IMR-90 (cell line): ENCODE results near the gene NUB1. TPM values are rescaled to one million over a fixed set of nuclear protein-coding genes. Genes with fewer than 3 reads are reported as not detected.

Source experiments
- ATAC-seq: fragments of 200-7000 bp; cut with Tn5 transposase; 2 replicates; pipeline ENCODE4 v1.9.1; 2020; ENCODE audit warnings: low read depth, mild to moderate bottlenecking, moderate library complexity
- BruUV-seq: library from RNA; stranded (reverse); fragments of 400-500 nt; replicated peaks from 2 replicates; lab custom pipeline; 2021; lab: Mats Ljungman, UMichigan
- CTCF ChIA-PET: fragments of 300-600 bp; formaldehyde crosslinking; extraction: SDS; loops from one replicate; lab custom pipeline; 2021; ENCODE audit warnings: antibody characterized with exemption; lab: Yijun Ruan, JAX
- POLR2A ChIA-PET: fragments of 300-600 bp; sonication (Branson Sonifier 250); formaldehyde crosslinking; loops from one replicate; lab custom pipeline; 2022; ENCODE audit warnings: antibody characterized with exemption; ENCODE audit not compliant: unreplicated experiment; lab: Charles Lee
- DNase-seq: peaks from one replicate; pipeline ENCODE4 v3.0.0; 2013
- H2AFZ ChIP-seq: replicated peaks from 2 replicates; pipeline ENCODE3; 2013; ENCODE audit warnings: low read length, mild to moderate bottlenecking; ENCODE audit not compliant: poor library complexity
- H2AK5ac ChIP-seq: 2 replicates; pipeline ENCODE4 v1.6.1; 2013; ENCODE audit warnings: low read depth, low read length, inconsistent platforms
- H2AK9ac ChIP-seq: replicated peaks from 2 replicates; pipeline ENCODE3; 2013; ENCODE audit warnings: mild to moderate bottlenecking, low read depth, low read length, moderate library complexity; ENCODE audit not compliant: poor library complexity
- H2BK120ac ChIP-seq: 2 replicates; pipeline ENCODE4 v1.6.1; 2013; ENCODE audit warnings: low read depth, low read length, inconsistent platforms
- H2BK15ac ChIP-seq: 3 replicates; pipeline ENCODE4 v1.6.1; 2013; ENCODE audit warnings: low read depth, low read length, inconsistent platforms
- H2BK20ac ChIP-seq: 2 replicates; pipeline ENCODE4 v1.6.1; 2013; ENCODE audit warnings: low read depth, mild to moderate bottlenecking, inconsistent platforms, low read length, moderate library complexity
- H2BK5ac ChIP-seq: 2 replicates; pipeline ENCODE4 v1.6.1; 2013; ENCODE audit warnings: mild to moderate bottlenecking, low read depth, low read length, inconsistent platforms; ENCODE audit not compliant: poor library complexity, severe bottlenecking
- H3K14ac ChIP-seq: replicated peaks from 2 replicates; pipeline ENCODE4 v1.6.1; 2013; ENCODE audit warnings: low read depth, low read length, inconsistent platforms
- H3K18ac ChIP-seq: 2 replicates; pipeline ENCODE4 v1.6.1; 2013; ENCODE audit warnings: low read depth, low read length, control low read depth
- H3K23ac ChIP-seq: 2 replicates; pipeline ENCODE4 v1.6.1; 2013; ENCODE audit warnings: low read depth, low read length, inconsistent platforms
- H3K27ac ChIP-seq: 2 replicates; pipeline ENCODE4 v1.5.1; 2013; ENCODE audit warnings: mild to moderate bottlenecking, control low read depth, low read length; ENCODE audit not compliant: insufficient read depth
- H3K27me3 ChIP-seq: 2 replicates; pipeline ENCODE4 v1.6.1; 2013; ENCODE audit warnings: low read length; ENCODE audit not compliant: control insufficient read depth, insufficient read depth
- H3K36me3 ChIP-seq: 2 replicates; pipeline ENCODE4 v1.6.1; 2013; ENCODE audit warnings: low read length, mixed read lengths; ENCODE audit not compliant: control insufficient read depth, insufficient read depth
- H3K4ac ChIP-seq: 2 replicates; pipeline ENCODE4 v1.6.1; 2013; ENCODE audit warnings: low read depth, low read length, inconsistent platforms
- H3K4me1 ChIP-seq: 2 replicates; pipeline ENCODE4 v1.6.1; 2013; ENCODE audit warnings: low read length, mixed read lengths; ENCODE audit not compliant: control insufficient read depth, insufficient read depth
- H3K4me2 ChIP-seq: 2 replicates; pipeline ENCODE4 v1.6.1; 2013; ENCODE audit warnings: low read depth, mild to moderate bottlenecking, control low read depth, low read length, moderate library complexity
- H3K4me3 ChIP-seq: 2 replicates; pipeline ENCODE4 v1.5.1; 2013; ENCODE audit warnings: low read depth, mild to moderate bottlenecking, control low read depth, low read length, moderate library complexity; ENCODE audit not compliant: insufficient read depth
- H3K56ac ChIP-seq: 2 replicates; pipeline ENCODE4 v1.6.1; 2013; ENCODE audit warnings: low read length, inconsistent platforms; ENCODE audit not compliant: insufficient read depth; ENCODE audit errors: extremely low read depth
- H3K79me1 ChIP-seq, 2 experiments: 2 replicates each; pipeline ENCODE4 v1.6.1; 2013; ENCODE audit warnings: low read length in 2 of 2, inconsistent platforms in 1 of 2, low read depth in 1 of 2
- H3K9ac ChIP-seq: 2 replicates; pipeline ENCODE4 v1.6.1; 2013; ENCODE audit warnings: low read depth, low read length, control low read depth
- H3K9me1 ChIP-seq: 2 replicates; pipeline ENCODE4 v1.6.1; 2013; ENCODE audit warnings: low read length, inconsistent platforms; ENCODE audit not compliant: insufficient read depth
- H3K9me3 ChIP-seq: 2 replicates; pipeline ENCODE4 v1.6.1; 2013; ENCODE audit warnings: low read length; ENCODE audit not compliant: control insufficient read depth, insufficient read depth
- H4K20me1 ChIP-seq: 2 replicates; pipeline ENCODE4 v1.6.1; 2013; ENCODE audit warnings: low read length, inconsistent platforms; ENCODE audit not compliant: insufficient read depth
- H4K5ac ChIP-seq: 2 replicates; pipeline ENCODE4 v1.6.1; 2013; ENCODE audit warnings: mild to moderate bottlenecking, low read depth, low read length, control low read depth
- H4K8ac ChIP-seq, 2 experiments: 2 replicates each; pipeline ENCODE4 v1.6.1; 2013; ENCODE audit warnings: low read depth in 2 of 2, low read length in 2 of 2, control low read depth in 1 of 2, inconsistent platforms in 1 of 2
- H4K91ac ChIP-seq: 2 replicates; pipeline ENCODE4 v1.6.1; 2013; ENCODE audit warnings: low read depth, low read length, inconsistent platforms; ENCODE audit not compliant: insufficient read depth
- BHLHE40 ChIP-seq: fragments of 150-350 bp; IDR thresholded peaks from 2 replicates; pipeline ENCODE4 v1.6.1; 2016; ENCODE audit warnings: mild to moderate bottlenecking, low read depth, low read length
- CEBPB ChIP-seq: IDR thresholded peaks from 2 replicates; pipeline ENCODE4 v1.6.1; 2012; ENCODE audit warnings: low read depth, low read length, improper control_type of control experiment
- NFE2L2 ChIP-seq: fragments of 150-350 bp; IDR thresholded peaks from 2 replicates; pipeline ENCODE4 v1.6.1; 2016; ENCODE audit warnings: low read depth, mild to moderate bottlenecking, low read length
- POLR2A ChIP-seq: IDR thresholded peaks from 2 replicates; pipeline ENCODE4 v1.6.1; 2012; ENCODE audit warnings: mild to moderate bottlenecking, low read depth, low read length
- RAD21 ChIP-seq: IDR thresholded peaks from 2 replicates; pipeline ENCODE4 v1.6.1; 2012; ENCODE audit warnings: low read length, improper control_type of control experiment
- RCOR1 ChIP-seq: IDR thresholded peaks from 2 replicates; pipeline ENCODE4 v1.6.1; 2012; ENCODE audit warnings: mild to moderate bottlenecking, low read length, improper control_type of control experiment; ENCODE audit not compliant: insufficient replicate concordance
- SMC3 ChIP-seq: fragments of 150-350 bp; IDR thresholded peaks from 2 replicates; pipeline ENCODE4 v1.6.1; 2016; ENCODE audit warnings: low read depth, mild to moderate bottlenecking, antibody characterized with exemption, low read length, moderate library complexity
- WGBS, 2 experiments: methylation state at CpG; one replicate each; pipeline versions ENCODE4 v1.1.5 to v1.1.7; 2013; ENCODE audit warnings: missing lambda C conversion rate in 2 of 2; ENCODE audit not compliant: insufficient read length in 1 of 2; ENCODE audit errors: extremely low coverage in 2 of 2; 5-methylcytosine and 5-hydroxymethylcytosine counted together
- dilution Hi-C: fragments of 300-500 bp; cut with HindIII; formaldehyde crosslinking; loops from one replicate; pipeline ENCODE4 v1.14.3; 2018; ENCODE audit warnings: low sequenced_read_pairs; ENCODE audit not compliant: unreplicated experiment
- in situ Hi-C: fragments of 300-500 bp; cut with MboI; formaldehyde crosslinking; loops from 3 replicates; pipeline ENCODE4 v1.14.3; 2019; ENCODE audit warnings: low sequenced_read_pairs, inconsistent platforms, mixed read lengths
- intact Hi-C: fragments of 100-400 bp; cut with micrococcal nuclease; formaldehyde crosslinking; loops from 2 replicates; pipeline ENCODE4 v1.10.0; 2022
- polyA plus RNA-seq, 3 experiments: library from polyadenylated mRNA; depleted of rRNA; stranded (reverse); fragments of >200 nt; gene quantifications; 2 replicates each; pipeline ENCODE4 v1.2.3, GENCODE V29; 2012; ENCODE audit warnings: low replicate concordance in 1 of 3
- total RNA-seq: library from RNA; depleted of rRNA; stranded (reverse); fragments of >200 nt; gene quantifications from 2 replicates; pipeline ENCODE4 v1.2.3, GENCODE V29; 2012

NUB1 gene
- total and polyA plus RNA-seq, 2 of the 4 experiments (the other 2 are of a cell fraction) = 20.1 to 29.7 TPM

DNA sequence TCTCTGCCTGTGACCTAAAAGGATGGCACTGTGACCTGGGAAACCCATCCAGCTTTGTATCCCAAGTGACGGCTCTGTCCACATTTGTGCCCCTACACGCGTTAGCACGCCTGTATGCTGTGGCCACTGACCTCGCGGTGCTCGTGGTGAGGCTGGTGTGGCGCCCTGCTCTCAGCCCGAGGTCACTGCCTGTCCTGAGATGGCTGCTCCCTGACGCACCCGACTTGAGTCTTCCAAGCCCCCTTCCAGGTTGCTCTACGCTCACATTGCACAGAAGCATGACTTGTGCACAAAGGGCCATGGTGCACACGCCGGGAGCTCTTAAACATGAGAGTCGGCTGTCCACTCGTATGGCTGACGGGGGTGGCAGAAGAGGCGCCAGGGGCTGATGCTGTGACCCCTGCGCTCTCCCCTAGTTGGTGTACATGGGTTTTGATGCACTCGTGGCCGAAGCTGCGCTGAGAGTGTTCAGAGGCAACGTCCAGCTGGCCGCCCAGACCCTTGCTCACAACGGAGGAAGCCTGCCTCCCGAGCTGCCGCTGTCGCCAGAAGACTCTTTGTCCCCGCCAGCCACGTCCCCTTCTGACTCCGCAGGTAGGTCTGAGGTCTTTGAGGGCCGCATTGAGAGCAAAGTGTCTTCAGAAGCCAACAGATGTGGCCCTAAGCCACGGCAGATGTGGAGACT, 34.7 kb downstream of the NUB1 start:
- H3K23ac ChIP-seq = no peak overlapping the region
- 96% methylated on average over 27 of the region's 33 CpGs; no CpG with 5 or more reads in 1 of the 2 experiments for WGBS, 2 experiments
- peaks cover 42% of the 10 kb centered on the region for H3K36me3 ChIP-seq
- dilution Hi-C loops = no loop called here
- no peak overlapping the region for H3K56ac ChIP-seq
- no TSS peak for BruUV-seq
- no peak overlapping the region for H2AK9ac ChIP-seq
- no peaks in the 10 kb centered on the region for H3K4me1 ChIP-seq
- no peak for TF ChIP-seq POLR2A
- TF ChIP-seq NFE2L2 = no peak
- TF ChIP-seq RAD21 = no peak
- TF ChIP-seq RCOR1 = no peak
- TF ChIP-seq BHLHE40 = no peak
- no peak for TF ChIP-seq SMC3
- no peak for TF ChIP-seq CEBPB
- in situ Hi-C loops = no loop called here
- no peak overlapping the region for H3K4me2 ChIP-seq
- DNase-seq (no peak), ATAC-seq (no peak)
- H3K27me3 ChIP-seq = peaks cover under 1% of the 10 kb centered on the region; the same call in 1 of the 2 replicates
- no peak overlapping the region for H3K4me3 ChIP-seq
- no peak overlapping the region for H3K27ac ChIP-seq
- H2BK120ac ChIP-seq = no peak overlapping the region
- H4K91ac ChIP-seq = no peak overlapping the region
- no peak overlapping the region for H4K5ac ChIP-seq
- H3K79me1 ChIP-seq = no peaks in the 10 kb centered on the region
- intact Hi-C loops = no loop called here
- H2BK15ac ChIP-seq = no peak overlapping the region
- H2AFZ ChIP-seq = no peak overlapping the region
- H3K9me1 ChIP-seq = no peaks in the 10 kb centered on the region
- H2BK5ac ChIP-seq = no peak overlapping the region
- H2AK5ac ChIP-seq = no peak overlapping the region
- H3K4ac ChIP-seq = no peak overlapping the region
- no peak overlapping the region for H3K18ac ChIP-seq
- no peaks in the 10 kb centered on the region for H4K20me1 ChIP-seq
- ChIA-PET POLR2A (no interaction called here), CTCF (no interaction called here)
- no peak overlapping the region for H3K14ac ChIP-seq
- no peaks in the 10 kb centered on the region for H3K9me3 ChIP-seq
- H4K8ac ChIP-seq = no peak overlapping the region
- no peak overlapping the region for H3K9ac ChIP-seq
- H2BK20ac ChIP-seq = no peak overlapping the region
